HEK293 (cell line): ENCODE measurements around the gene ANKRD31.

ENCODE experiments used
- ZNF658 ChIP-seq: fragments of 450-650 bp; formaldehyde crosslinking; IDR thresholded peaks from 2 replicates; pipeline ENCODE4; 2016; ENCODE audit warnings: missing biosample characterization, missing genetic modification characterization
- ZNF768 ChIP-seq: fragments of 450-650 bp; formaldehyde crosslinking; IDR thresholded peaks from 2 replicates; pipeline ENCODE4 v1.5.1; 2018; ENCODE audit warnings: missing biosample characterization, mild to moderate bottlenecking, missing genetic modification characterization
- ZSCAN18 ChIP-seq: fragments of 450-650 bp; formaldehyde crosslinking; IDR thresholded peaks from 2 replicates; pipeline ENCODE4 v1.5.1; 2016; ENCODE audit warnings: missing biosample characterization, missing genetic modification characterization
- TF ChIP-seq, protein P1 (sequence below): fragments of 450-650 bp; formaldehyde crosslinking; IDR thresholded peaks from 2 replicates; pipeline ENCODE4 v1.5.1; 2016; ENCODE audit warnings: missing biosample characterization, missing genetic modification characterization

GRCh38 chr5:75152860-75153259 is 83.8 kb downstream of the ANKRD31 start:
- no peak for TF ChIP-seq ZNF768 (tag by site-specific recombination)
- TF ChIP-seq, protein P1, sequence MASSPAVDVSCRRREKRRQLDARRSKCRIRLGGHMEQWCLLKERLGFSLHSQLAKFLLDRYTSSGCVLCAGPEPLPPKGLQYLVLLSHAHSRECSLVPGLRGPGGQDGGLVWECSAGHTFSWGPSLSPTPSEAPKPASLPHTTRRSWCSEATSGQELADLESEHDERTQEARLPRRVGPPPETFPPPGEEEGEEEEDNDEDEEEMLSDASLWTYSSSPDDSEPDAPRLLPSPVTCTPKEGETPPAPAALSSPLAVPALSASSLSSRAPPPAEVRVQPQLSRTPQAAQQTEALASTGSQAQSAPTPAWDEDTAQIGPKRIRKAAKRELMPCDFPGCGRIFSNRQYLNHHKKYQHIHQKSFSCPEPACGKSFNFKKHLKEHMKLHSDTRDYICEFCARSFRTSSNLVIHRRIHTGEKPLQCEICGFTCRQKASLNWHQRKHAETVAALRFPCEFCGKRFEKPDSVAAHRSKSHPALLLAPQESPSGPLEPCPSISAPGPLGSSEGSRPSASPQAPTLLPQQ (tag by site-specific recombination): no peak
- no peak for TF ChIP-seq ZNF658 (tag by site-specific recombination)
- TF ChIP-seq ZSCAN18 (tag by site-specific recombination): no peak
